Kidney (tissue), 14 donors: ENCODE measurements around the gene RTEL1. TPM values are rescaled to one million over a fixed set of nuclear protein-coding genes. Genes with fewer than 3 reads are reported as not detected.

Source experiments
- DNase-seq, 5 donors: peaks; one replicate each; pipeline ENCODE4 v3.0.0-alpha.2; 2013 to 2020
- FAIRE-seq: peaks from 2 replicates; lab custom pipeline; 2012; peaks lifted over from hg19 to GRCh38; lab: Jason Lieb, UNC
- H3K27ac ChIP-seq, 2 donors: one replicate each; pipeline ENCODE4 v1.7.0; 2013; ENCODE audit warnings: low read depth in 2 of 2, low read length in 2 of 2, inconsistent platforms in 1 of 2
- H3K27me3 ChIP-seq: one replicate; pipeline ENCODE4 v1.7.1; 2013; ENCODE audit warnings: low read length, inconsistent platforms; ENCODE audit not compliant: control insufficient read depth, insufficient read depth
- H3K36me3 ChIP-seq, 3 donors: one replicate each; pipeline versions ENCODE4 v1.7.0 to v1.7.1; 2013; ENCODE audit warnings: low read length in 3 of 3, control low read depth in 1 of 3, inconsistent platforms in 1 of 3; ENCODE audit not compliant: insufficient read depth in 3 of 3, control insufficient read depth in 2 of 3
- H3K4me1 ChIP-seq, 3 donors: one replicate each; pipeline versions ENCODE4 v1.7.0 to v1.7.1; 2013; ENCODE audit warnings: low read length in 3 of 3, inconsistent platforms in 1 of 3, low read depth in 1 of 3; ENCODE audit not compliant: control insufficient read depth in 2 of 3, insufficient read depth in 2 of 3
- H3K4me3 ChIP-seq, 3 donors: one replicate each; pipeline versions ENCODE4 v1.7.0 to v1.8.1; 2013; ENCODE audit warnings: low read length in 3 of 3, control low read depth in 1 of 3, inconsistent platforms in 1 of 3
- H3K9ac ChIP-seq, 3 donors: one replicate each; pipeline versions ENCODE4 v1.7.0 to v1.7.1; 2013; ENCODE audit warnings: low read length in 3 of 3, control low read depth in 1 of 3, inconsistent platforms in 1 of 3
- H3K9me3 ChIP-seq, 3 donors: one replicate each; pipeline versions ENCODE4 v1.7.0 to v1.7.1; 2013; ENCODE audit warnings: low read length in 3 of 3, control low read depth in 1 of 3, inconsistent platforms in 1 of 3; ENCODE audit not compliant: control insufficient read depth in 2 of 3, insufficient read depth in 1 of 3
- intact Hi-C: fragments of 100-400 bp; cut with DNase I; formaldehyde crosslinking; loops from one replicate; pipeline ENCODE4 v1.11.1; 2022
- polyA plus RNA-seq: library from polyadenylated mRNA; stranded (reverse); fragments of 350-450 nt; fragmentation: Illumina TruSeq; extraction: RNeasy Lipid Tissue Mini Kit (QIAGEN cat#74804); gene quantifications from one replicate; pipeline ENCODE4 v1.2.3, GENCODE V29; 2014; ENCODE audit warnings: low read depth, low replicate concordance; ENCODE audit not compliant: insufficient read depth
- total RNA-seq: library from RNA; stranded (reverse); fragmentation: NEBNext Ultra II Directional; extraction: Animal tissue kit (Norgen Biotek cat#: 25700); gene quantifications from one replicate; pipeline ENCODE4 v1.2.1, GENCODE V29; 2021
- TF ChIP-seq, protein P1 (sequence below): IDR thresholded peaks from 3 replicates; pipeline ENCODE4 v1.5.1; 2012; ENCODE audit warnings: mild to moderate bottlenecking, moderate library complexity, borderline replicate concordance; ENCODE audit not compliant: insufficient read depth; ENCODE audit errors: extremely low read depth
- donor health status: control.
- donor health status: control.
- donor health status: control.
- donor health status: control.
- donor health status: control.
- donor health status: DM: yes; HTN: yes; CAD: no.
- donor health status: Normal renal cell carcinoma (clear cell type).

RTEL1 gene
- total and polyA plus RNA-seq, 2 donors from 2014 or later, result 5.3 to 37.7 TPM

DNA sequence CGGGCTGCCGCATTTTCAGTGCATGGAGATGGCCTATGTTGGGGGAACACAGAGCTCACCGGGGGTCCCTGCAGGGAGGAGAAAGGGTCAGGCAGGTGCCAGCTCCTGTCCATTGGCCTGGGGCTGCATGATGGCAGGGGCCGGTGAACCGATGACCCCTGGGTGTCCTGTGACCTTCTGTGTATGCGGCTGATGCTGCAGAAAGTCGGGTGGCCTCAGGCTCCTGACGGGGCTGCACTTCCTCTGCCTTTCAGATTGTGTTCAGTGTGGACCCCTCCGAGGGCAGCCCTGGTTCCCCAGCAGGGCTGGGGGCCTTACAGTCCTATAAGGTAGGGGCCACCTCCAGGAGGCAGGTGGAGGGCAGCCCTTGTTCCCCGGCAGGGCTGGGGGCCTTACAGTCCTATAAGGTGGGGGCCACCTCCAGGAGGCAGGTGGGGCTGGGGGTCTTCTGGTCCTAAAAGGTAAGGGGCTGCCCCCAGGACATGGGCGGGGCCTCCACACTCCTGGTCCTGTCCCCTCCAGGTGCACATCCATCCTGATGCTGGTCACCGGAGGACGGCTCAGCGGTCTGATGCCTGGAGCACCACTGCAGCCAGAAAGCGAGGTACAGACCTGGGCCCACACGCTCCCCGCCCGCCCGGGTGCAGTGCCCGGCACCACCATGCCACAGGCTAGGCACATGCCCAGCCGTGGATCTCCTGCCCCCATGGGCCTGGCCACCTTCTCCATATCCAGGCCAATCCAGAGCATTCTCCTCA lies 27.3 kb downstream of the RTEL1 start:
- intact Hi-C loops, result no loop called here
- Histone ChIP-seq H3K9me3 (no peaks in the 10 kb centered on the region), H3K36me3 (no peaks in the 10 kb centered on the region), H3K9ac (no peak overlapping the region), H3K27me3 (no peaks in the 10 kb centered on the region), H3K27ac (peak overlapping the region; percentile 92), H3K4me3 (no peak overlapping the region), H3K4me1 (peaks cover 0 to 32% (median 5%) of the 10 kb centered on the region in 3 donors)
- TF ChIP-seq, protein P1, sequence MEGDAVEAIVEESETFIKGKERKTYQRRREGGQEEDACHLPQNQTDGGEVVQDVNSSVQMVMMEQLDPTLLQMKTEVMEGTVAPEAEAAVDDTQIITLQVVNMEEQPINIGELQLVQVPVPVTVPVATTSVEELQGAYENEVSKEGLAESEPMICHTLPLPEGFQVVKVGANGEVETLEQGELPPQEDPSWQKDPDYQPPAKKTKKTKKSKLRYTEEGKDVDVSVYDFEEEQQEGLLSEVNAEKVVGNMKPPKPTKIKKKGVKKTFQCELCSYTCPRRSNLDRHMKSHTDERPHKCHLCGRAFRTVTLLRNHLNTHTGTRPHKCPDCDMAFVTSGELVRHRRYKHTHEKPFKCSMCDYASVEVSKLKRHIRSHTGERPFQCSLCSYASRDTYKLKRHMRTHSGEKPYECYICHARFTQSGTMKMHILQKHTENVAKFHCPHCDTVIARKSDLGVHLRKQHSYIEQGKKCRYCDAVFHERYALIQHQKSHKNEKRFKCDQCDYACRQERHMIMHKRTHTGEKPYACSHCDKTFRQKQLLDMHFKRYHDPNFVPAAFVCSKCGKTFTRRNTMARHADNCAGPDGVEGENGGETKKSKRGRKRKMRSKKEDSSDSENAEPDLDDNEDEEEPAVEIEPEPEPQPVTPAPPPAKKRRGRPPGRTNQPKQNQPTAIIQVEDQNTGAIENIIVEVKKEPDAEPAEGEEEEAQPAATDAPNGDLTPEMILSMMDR, result no peak
- peak in 1 of 5 donors; percentile 82 for DNase-seq
- FAIRE-seq, result no peak

DNA sequence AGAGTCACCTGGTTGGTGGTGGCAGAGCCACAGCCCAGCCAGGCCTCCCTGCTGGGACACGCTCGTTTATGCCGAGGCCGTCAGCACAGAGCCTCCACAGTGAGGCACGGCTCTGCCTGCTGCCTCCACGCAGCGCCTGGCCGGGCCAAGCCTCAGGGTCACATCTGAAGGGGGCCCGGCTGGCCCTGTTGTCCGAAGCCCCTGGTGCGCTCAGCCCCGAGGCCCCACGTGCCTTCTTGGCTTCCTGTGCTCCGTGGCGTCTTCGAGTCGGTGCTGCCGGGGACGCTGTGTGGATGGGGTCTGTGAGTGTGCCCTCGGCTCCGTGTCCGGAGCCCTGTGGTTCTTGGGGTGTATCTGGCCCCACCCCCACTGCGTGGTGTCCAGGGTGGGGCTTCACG lies 28.0 kb downstream of the RTEL1 start:
- TF ChIP-seq, protein P1, result no peak
- Histone ChIP-seq H3K4me3 (no peak overlapping the region), H3K9ac (peak overlapping the region in 1 of 3 donors; percentile 7), H3K9me3 (no peaks in the 10 kb centered on the region), H3K4me1 (peaks cover 0 to 32% (median 5%) of the 10 kb centered on the region in 3 donors), H3K27me3 (no peaks in the 10 kb centered on the region), H3K27ac (peak overlapping the region; percentile 92), H3K36me3 (no peaks in the 10 kb centered on the region)
- DNase-seq (no peak), FAIRE-seq (no peak)
- intact Hi-C loops, result no loop called here

DNA sequence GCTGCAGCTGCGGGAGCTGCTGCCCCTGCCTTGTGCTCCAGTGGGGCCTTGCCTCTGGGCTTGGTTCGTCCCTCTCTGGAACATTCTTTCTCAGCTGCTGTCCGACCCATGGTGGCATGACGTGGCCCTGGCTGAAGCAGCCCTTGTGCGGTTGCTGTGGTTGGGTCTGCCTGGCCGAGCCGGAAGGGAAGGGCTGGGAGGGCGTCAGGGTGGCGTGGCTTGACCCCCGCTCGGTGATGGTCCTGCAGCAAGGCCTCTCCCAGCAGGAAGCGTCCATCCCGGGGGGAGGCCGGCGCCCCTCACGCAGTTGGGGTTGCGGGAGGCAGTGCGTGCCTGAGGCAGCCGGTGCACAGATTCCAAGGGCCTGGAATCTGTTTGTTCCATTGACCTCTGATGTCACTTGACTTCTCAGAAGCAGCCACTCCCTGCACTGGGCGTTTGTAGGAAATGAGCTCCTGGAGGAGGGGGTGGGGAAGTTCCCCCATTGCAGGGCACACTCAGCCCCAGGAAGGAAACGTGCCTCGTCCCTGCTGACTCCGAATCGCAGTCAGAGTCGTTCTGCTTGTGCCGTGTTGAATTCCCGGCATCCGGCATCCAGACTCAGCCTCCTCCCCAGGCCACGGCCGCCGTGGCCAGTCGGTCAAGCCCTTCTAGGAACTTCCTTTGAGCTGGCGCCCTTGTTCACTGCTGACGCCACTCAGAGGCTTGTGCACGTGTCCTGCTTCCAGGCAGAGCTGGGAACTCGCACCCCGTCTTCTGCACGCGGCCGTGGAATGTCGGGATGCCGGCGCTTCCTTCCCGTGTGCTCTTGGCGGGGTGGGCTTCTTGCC lies 28.6 kb downstream of the RTEL1 start:
- DNase-seq (peak; percentile 51 to 97 (median 65)), FAIRE-seq (no peak)
- H3K27me3 ChIP-seq, result no peaks in the 10 kb centered on the region
- intact Hi-C loops, result no loop called here
- peak overlapping the region; percentile 92 for H3K27ac ChIP-seq
- H3K9me3 ChIP-seq, result no peaks in the 10 kb centered on the region
- TF ChIP-seq, protein P1, result no peak
- no peak overlapping the region for H3K4me3 ChIP-seq
- H3K36me3 ChIP-seq, result no peaks in the 10 kb centered on the region
- H3K9ac ChIP-seq, result peak overlapping the region in 1 of 3 donors; percentile 7
- peaks cover 0 to 31% (median 5%) of the 10 kb centered on the region in 3 donors for H3K4me1 ChIP-seq
